PC-9 (cell line): Measurements from ENCODE around the gene PHC3. TPM values are rescaled to one million over a fixed set of nuclear protein-coding genes. Genes with fewer than 3 reads are reported as not detected.

Experiments used
- BruUV-seq: library from RNA; stranded (reverse); fragments of 400-500 nt; replicated peaks from 2 replicates; lab custom pipeline; 2021; lab: Mats Ljungman, UMichigan
- CTCF ChIA-PET: fragments of 300-600 bp; sonication (Branson Sonifier 250); formaldehyde crosslinking; loops from one replicate; lab custom pipeline; 2022; ENCODE audit warnings: antibody characterized with exemption; lab: Charles Lee
- POLR2A ChIA-PET: fragments of 300-600 bp; sonication (Branson Sonifier 250); formaldehyde crosslinking; loops from one replicate; lab custom pipeline; 2022; ENCODE audit warnings: antibody characterized with exemption; ENCODE audit not compliant: unreplicated experiment; lab: Charles Lee
- DNase-seq, 2 experiments: peaks; one replicate each; pipeline versions ENCODE4 v3.0.0 to v3.0.0-alpha.2; 2015 to 2022; ENCODE audit warnings: mixed read lengths in 1 of 2
- H2AFZ ChIP-seq: fragments of 200-600 bp; sonication (generic); 2 replicates; pipeline ENCODE4 v1.8.1; 2017; ENCODE audit warnings: antibody characterized with exemption
- H3F3A ChIP-seq: fragments of 200-600 bp; sonication (generic); 2 replicates; pipeline ENCODE4 v1.8.1; 2017; ENCODE audit warnings: antibody characterized with exemption, mild to moderate bottlenecking, low read depth; ENCODE audit not compliant: insufficient read depth
- H3K27ac ChIP-seq: fragments of 200-600 bp; sonication (generic); 2 replicates; pipeline ENCODE4 v1.6.1; 2016; ENCODE audit warnings: mixed run types
- H3K27me3 ChIP-seq: fragments of 200-600 bp; sonication (generic); 2 replicates; pipeline ENCODE4 v1.6.1; 2016; ENCODE audit warnings: low read depth, mixed run types; ENCODE audit not compliant: insufficient read depth
- H3K36me3 ChIP-seq: fragments of 200-600 bp; sonication (generic); 2 replicates; pipeline ENCODE4 v1.6.1; 2016; ENCODE audit warnings: low read depth, mixed run types
- H3K4me1 ChIP-seq: fragments of 200-600 bp; sonication (generic); replicated peaks from 2 replicates; pipeline ENCODE4 v1.6.1; 2016; ENCODE audit warnings: mixed run types; ENCODE audit not compliant: insufficient read depth
- H3K4me2 ChIP-seq: fragments of 200-600 bp; sonication (generic); 2 replicates; pipeline ENCODE4 v1.6.1; 2017; ENCODE audit warnings: mixed run types
- H3K4me3 ChIP-seq: fragments of 200-600 bp; sonication (generic); 2 replicates; pipeline ENCODE4 v1.6.1; 2016; ENCODE audit warnings: mixed run types
- H3K79me2 ChIP-seq: fragments of 200-600 bp; sonication (generic); 2 replicates; pipeline ENCODE4 v1.6.1; 2017; ENCODE audit warnings: low read depth, mixed run types
- H3K9me2 ChIP-seq: fragments of 200-600 bp; sonication (generic); 2 replicates; pipeline ENCODE4 v1.8.1; 2017; ENCODE audit warnings: mild to moderate bottlenecking; ENCODE audit not compliant: insufficient read depth
- H3K9me3 ChIP-seq: fragments of 200-600 bp; sonication (generic); 2 replicates; pipeline ENCODE4 v1.8.1; 2016; ENCODE audit warnings: low read depth; ENCODE audit not compliant: insufficient read depth
- H4K20me1 ChIP-seq: fragments of 200-600 bp; sonication (generic); 2 replicates; pipeline ENCODE4 v1.8.1; 2017; ENCODE audit not compliant: insufficient read depth
- EZH2 ChIP-seq: fragments of 200-600 bp; sonication (generic); IDR thresholded peaks from 2 replicates; pipeline ENCODE4 v1.8.0; 2017; ENCODE audit warnings: antibody characterized with exemption, low read depth
- intact Hi-C: fragments of 100-400 bp; cut with micrococcal nuclease; formaldehyde crosslinking; loops from one replicate; pipeline ENCODE4 v1.10.0; 2022; ENCODE audit not compliant: unreplicated experiment
- total RNA-seq: library from RNA; stranded (reverse); gene quantifications from 2 replicates; pipeline ENCODE4 v1.2.3, GENCODE V29; 2021
- TF ChIP-seq, protein P1 (sequence below): fragments of 200-600 bp; sonication (generic); conservative IDR thresholded peaks from 2 replicates; pipeline ENCODE4 v1.6.1; 2017; ENCODE audit warnings: mixed run types, antibody characterized with exemption, mild to moderate bottlenecking, moderate library complexity

The PHC3 gene
- total RNA-seq, 1 experiment from 2014 or later: 80.8 TPM

DNA sequence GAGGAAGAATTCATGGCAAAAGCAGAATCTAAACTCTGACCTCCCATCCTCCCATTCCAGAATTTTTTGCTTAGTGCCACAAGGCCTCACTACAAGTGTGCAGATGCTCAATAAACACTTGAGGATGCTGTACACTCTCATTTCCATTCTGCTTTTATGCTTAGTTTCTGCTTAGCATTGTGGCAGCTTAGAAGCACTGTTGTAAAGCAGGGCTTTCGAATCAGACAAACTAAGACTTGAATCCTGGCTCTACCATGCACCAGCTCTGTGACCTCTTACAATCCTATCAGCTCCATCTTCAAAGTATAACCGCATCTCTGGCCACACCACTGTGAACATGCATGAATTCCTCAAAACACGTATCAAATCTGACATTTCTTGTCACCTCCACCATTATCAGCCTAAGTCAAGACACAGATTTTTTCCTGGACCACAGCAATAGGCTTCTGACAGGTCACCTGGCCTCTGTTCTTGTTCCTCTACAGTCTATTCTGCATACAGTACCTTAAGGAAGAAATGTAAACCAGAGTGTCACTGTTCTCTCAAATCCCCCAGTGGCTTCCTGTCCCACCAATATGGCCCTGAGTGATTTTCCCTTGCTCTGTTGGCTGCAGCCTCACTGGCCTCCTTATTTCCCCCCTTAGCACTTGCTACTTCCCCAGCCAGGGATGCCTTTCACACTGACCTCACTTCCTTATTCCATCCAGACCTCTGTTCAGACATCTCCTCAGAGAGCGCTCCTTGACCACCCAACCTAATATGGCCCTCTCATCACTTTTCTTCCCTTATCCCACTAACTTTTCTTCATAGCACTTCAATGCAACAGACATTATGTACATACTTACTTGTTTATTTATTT lies 8.1 kb upstream of the PHC3 start:
- no peak for DNase-seq
- BruUV-seq: no TSS peak
- H4K20me1 ChIP-seq: no peaks in the 10 kb centered on the region
- POLR2A ChIA-PET: interaction anchor here (0.6 to 0.7 kb wide), 2 partner anchors 218 to 626 kb away, joined by 3 to 4 read pairs; no protein-coding TSS in a partner anchor
- peak overlapping the region; percentile 4 for H3K4me2 ChIP-seq
- intact Hi-C loops: loop anchor here (1.0 to 10.0 kb wide), 4 partner anchors 67 to 623 kb away; no protein-coding TSS in a partner anchor
- H3K9me3 ChIP-seq: no peaks in the 10 kb centered on the region
- H3K4me3 ChIP-seq: no peak overlapping the region
- peaks cover 4% of the 10 kb centered on the region; the same call in 1 of the 2 replicates for H3F3A ChIP-seq
- TF ChIP-seq, protein P1, sequence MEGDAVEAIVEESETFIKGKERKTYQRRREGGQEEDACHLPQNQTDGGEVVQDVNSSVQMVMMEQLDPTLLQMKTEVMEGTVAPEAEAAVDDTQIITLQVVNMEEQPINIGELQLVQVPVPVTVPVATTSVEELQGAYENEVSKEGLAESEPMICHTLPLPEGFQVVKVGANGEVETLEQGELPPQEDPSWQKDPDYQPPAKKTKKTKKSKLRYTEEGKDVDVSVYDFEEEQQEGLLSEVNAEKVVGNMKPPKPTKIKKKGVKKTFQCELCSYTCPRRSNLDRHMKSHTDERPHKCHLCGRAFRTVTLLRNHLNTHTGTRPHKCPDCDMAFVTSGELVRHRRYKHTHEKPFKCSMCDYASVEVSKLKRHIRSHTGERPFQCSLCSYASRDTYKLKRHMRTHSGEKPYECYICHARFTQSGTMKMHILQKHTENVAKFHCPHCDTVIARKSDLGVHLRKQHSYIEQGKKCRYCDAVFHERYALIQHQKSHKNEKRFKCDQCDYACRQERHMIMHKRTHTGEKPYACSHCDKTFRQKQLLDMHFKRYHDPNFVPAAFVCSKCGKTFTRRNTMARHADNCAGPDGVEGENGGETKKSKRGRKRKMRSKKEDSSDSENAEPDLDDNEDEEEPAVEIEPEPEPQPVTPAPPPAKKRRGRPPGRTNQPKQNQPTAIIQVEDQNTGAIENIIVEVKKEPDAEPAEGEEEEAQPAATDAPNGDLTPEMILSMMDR: peak; percentile 23; the same call in 1 of the 2 replicates
- TF ChIP-seq EZH2: no peak
- 0 out of 2 replicates have a peak, but pooled peaks cover 3% of the 10 kb centered on the region for H3K9me2 ChIP-seq
- no peak overlapping the region for H2AFZ ChIP-seq
- no peaks in the 10 kb centered on the region for H3K27me3 ChIP-seq
- no peaks in the 10 kb centered on the region for H3K4me1 ChIP-seq
- H3K27ac ChIP-seq: no peak overlapping the region
- CTCF ChIA-PET: interaction anchor here (0.6 kb wide), 1 partner anchor 719 kb away, joined by 3 read pairs; the partner anchor contains the start of gene EIF5A2
- H3K79me2 ChIP-seq: no peaks in the 10 kb centered on the region
- no peaks in the 10 kb centered on the region for H3K36me3 ChIP-seq

- Histone ChIP-seq H3K4me3 (peak overlapping the region; percentile 76), H3K9me2 (no peaks in the 10 kb centered on the region), H3K36me3 (peaks cover 35% of the 10 kb centered on the region), H3K27me3 (no peaks in the 10 kb centered on the region), H3K4me2 (peak overlapping the region; percentile 99), H2AFZ (peak overlapping the region; percentile 83), H3K79me2 (peaks cover 42% of the 10 kb centered on the region), H4K20me1 (peaks cover 17% of the 10 kb centered on the region; the same call in 1 of the 2 replicates), H3K9me3 (no peaks in the 10 kb centered on the region), H3F3A (peaks cover 5% of the 10 kb centered on the region; the same call in 1 of the 2 replicates), H3K27ac (peak overlapping the region; percentile 51), H3K4me1 (peaks cover 19% of the 10 kb centered on the region)
- intact Hi-C loops: loop anchor here (2.0 to 10.0 kb wide), 4 partner anchors 43 to 205 kb away; partner anchors contain the start of gene PRKCI
- POLR2A ChIA-PET: interaction anchor here (0.5 to 0.6 kb wide), 5 partner anchors 21 to 1974 kb away, joined by 3 to 14 read pairs (median 5); no protein-coding TSS in a partner anchor
- peak; percentile 14 to 45 for DNase-seq
- BruUV-seq: TSS peak; percentile 47
- no peak for TF ChIP-seq EZH2
- TF ChIP-seq, protein P1: no peak
- CTCF ChIA-PET: interaction anchor here (0.6 to 0.7 kb wide), 5 partner anchors 129 to 1441 kb away, joined by 3 to 9 read pairs (median 5); no protein-coding TSS in a partner anchor
These were observed 1.2 kb downstream of the PHC3 start for GRCh38 chr3:170180079-170180907.

DNA sequence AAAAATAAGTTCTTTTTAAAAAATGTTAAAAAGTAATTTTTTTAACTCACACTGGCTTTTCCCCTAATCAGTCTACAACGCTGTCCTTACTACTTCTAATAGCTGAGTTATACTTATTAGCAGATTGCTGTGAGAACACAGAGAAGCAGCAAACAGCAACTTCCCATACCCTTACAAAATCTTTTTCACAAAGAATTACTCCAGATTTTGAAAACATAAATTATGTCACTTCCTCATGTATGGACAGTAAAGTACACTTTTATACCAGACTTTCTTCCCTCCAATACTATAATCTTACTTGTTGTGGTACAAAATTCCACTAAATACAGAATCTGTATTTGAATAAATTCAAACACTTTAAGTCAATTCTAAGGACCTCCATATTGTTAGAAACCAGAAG lies 2.1 kb downstream of the PHC3 start:
- H2AFZ ChIP-seq: no peak overlapping the region
- TF ChIP-seq EZH2: no peak
- TF ChIP-seq, protein P1: no peak
- peak overlapping the region; percentile 76; the same call in 1 of the 2 replicates for H3K4me3 ChIP-seq
- peak overlapping the region; percentile 99 for H3K4me2 ChIP-seq
- intact Hi-C loops: no loop called here
- ChIA-PET CTCF (no interaction called here), POLR2A (interaction anchor here (0.7 kb wide), 1 partner anchor 42 kb away, joined by 7 read pairs; no protein-coding TSS in a partner anchor)
- no peaks in the 10 kb centered on the region for H3K9me3 ChIP-seq
- no TSS peak for BruUV-seq
- H3K36me3 ChIP-seq: peaks cover 39% of the 10 kb centered on the region
- no peak for DNase-seq
- H3K27me3 ChIP-seq: no peaks in the 10 kb centered on the region
- H3K27ac ChIP-seq: peak overlapping the region; percentile 51
- H3F3A ChIP-seq: peaks cover 14% of the 10 kb centered on the region; the same call in 1 of the 2 replicates
- peaks cover 19% of the 10 kb centered on the region for H3K4me1 ChIP-seq
- H3K9me2 ChIP-seq: no peaks in the 10 kb centered on the region
- peaks cover 17% of the 10 kb centered on the region; the same call in 1 of the 2 replicates for H4K20me1 ChIP-seq
- H3K79me2 ChIP-seq: peaks cover 42% of the 10 kb centered on the region
